ENCODE data around the gene RNF8.

RNF8 gene

DNA sequence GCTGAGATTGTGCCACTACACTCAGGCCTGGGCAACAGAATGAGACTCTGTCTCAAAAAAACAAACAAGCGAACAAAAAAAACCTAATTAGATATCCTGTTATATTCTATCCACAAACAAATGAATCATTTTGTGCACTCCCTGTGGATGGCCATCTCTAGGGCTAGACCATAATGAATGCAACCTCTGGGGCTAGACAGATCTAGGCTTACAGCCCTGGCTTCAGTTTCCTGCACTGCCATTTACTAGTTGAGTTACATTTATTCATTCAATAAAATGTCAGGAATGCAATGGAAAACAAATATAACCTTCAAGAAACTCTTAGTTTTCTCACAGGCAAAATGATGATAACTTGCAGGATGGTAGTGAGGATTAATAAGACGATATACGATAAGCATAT, 6.6 kb upstream of the RNF8 start:
- in situ Hi-C loops (cut with HindIII; ENCODE audit: low pct_ligation_motif_present, low sequenced_read_pairs): no loop called here
- Histone ChIP-seq H3K27ac (no peak overlapping the region), H3K4me3 (ENCODE audit: low read depth, low read length) (no peak overlapping the region), H3K27me3 (replicated peaks) (no peaks in the 10 kb centered on the region), H3K36me3 (replicated peaks) (no peaks in the 10 kb centered on the region)
- TF ChIP-seq, protein P1, sequence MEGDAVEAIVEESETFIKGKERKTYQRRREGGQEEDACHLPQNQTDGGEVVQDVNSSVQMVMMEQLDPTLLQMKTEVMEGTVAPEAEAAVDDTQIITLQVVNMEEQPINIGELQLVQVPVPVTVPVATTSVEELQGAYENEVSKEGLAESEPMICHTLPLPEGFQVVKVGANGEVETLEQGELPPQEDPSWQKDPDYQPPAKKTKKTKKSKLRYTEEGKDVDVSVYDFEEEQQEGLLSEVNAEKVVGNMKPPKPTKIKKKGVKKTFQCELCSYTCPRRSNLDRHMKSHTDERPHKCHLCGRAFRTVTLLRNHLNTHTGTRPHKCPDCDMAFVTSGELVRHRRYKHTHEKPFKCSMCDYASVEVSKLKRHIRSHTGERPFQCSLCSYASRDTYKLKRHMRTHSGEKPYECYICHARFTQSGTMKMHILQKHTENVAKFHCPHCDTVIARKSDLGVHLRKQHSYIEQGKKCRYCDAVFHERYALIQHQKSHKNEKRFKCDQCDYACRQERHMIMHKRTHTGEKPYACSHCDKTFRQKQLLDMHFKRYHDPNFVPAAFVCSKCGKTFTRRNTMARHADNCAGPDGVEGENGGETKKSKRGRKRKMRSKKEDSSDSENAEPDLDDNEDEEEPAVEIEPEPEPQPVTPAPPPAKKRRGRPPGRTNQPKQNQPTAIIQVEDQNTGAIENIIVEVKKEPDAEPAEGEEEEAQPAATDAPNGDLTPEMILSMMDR (IDR thresholded peaks at IDR 0.05; ENCODE audit: low read depth, low read length, missing control alignments): no peak
- DNase-seq: no peak

DNA sequence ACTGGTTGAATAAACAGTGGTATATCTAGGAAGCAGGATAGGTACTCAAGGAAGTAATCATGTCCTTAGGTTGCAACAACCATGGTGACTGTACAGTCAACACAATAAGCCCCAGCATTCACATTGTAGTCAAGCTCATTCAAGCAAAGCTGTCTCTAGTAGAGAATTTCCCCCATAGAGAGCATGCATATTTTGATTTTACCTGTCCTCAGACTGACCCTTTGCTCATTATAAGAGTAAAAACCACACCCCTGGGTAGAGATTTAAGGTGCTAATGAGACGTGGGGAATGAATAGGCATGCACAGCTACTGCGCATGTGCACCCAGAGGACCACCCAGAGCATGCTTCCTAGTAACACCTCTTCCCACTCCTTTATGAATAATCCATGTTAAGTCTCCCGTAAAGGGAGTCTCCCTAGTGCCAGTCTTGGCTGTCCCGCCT, 6.1 kb upstream of the RNF8 start:
- H3K27me3 ChIP-seq (replicated peaks): no peaks in the 10 kb centered on the region
- H3K4me3 ChIP-seq (ENCODE audit: low read depth, low read length): no peak overlapping the region
- no peaks in the 10 kb centered on the region for H3K36me3 ChIP-seq (replicated peaks)
- in situ Hi-C loops (cut with HindIII; ENCODE audit: low pct_ligation_motif_present, low sequenced_read_pairs): no loop called here
- no peak overlapping the region for H3K27ac ChIP-seq
- DNase-seq: no peak
- TF ChIP-seq, protein P1 (IDR thresholded peaks at IDR 0.05; ENCODE audit: low read depth, low read length, missing control alignments): no peak

DNA sequence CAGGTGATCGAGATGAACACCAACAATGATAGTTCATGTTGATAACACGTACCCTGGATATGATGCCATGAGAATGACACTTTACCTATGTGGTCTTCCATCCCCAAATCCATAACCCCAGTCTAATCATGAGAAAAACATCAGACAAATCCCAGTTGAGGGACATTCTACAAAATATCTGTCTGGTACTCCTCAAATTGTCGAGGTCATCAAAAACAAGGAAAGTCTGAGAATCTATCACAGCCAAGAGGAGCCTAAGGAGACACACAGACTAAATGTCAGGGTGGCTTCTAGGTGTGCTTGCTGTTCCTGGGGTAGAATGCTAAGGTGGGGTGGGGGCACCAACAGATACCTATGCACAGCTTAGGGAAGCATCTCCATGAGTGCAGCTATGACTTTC, 2.8 kb upstream of the RNF8 start:
- H3K36me3 ChIP-seq (replicated peaks): no peaks in the 10 kb centered on the region
- no peaks in the 10 kb centered on the region for H3K27me3 ChIP-seq (replicated peaks)
- H3K27ac ChIP-seq: no peak overlapping the region
- no peak overlapping the region for H3K4me3 ChIP-seq (ENCODE audit: low read depth, low read length)
- in situ Hi-C loops (cut with HindIII; ENCODE audit: low pct_ligation_motif_present, low sequenced_read_pairs): no loop called here
- TF ChIP-seq, protein P1 (IDR thresholded peaks at IDR 0.05; ENCODE audit: low read depth, low read length, missing control alignments): no peak
- DNase-seq: no peak

DNA sequence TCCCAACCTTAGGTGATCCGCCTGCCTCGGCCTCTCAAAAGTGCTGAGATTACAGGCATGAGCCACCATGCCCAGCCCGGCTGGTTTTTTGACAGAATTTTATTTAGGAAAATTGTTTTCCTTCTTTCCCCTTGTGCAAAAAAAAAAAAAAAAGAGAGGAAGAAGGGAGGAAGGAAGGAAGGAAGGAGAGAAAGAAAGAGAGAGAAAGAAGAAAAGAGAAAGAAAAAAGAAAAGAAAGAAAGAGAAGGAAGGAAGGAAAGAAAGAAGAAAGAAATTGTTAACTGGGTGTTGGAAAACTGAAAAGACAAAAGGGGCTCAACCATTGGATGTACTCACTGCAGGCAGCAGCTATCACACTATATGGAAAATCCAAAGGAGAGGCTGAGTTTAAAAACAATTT, 1.4 kb upstream of the RNF8 start:
- H3K36me3 ChIP-seq (replicated peaks): no peaks in the 10 kb centered on the region
- TF ChIP-seq, protein P1 (IDR thresholded peaks at IDR 0.05; ENCODE audit: low read depth, low read length, missing control alignments): no peak
- in situ Hi-C loops (cut with HindIII; ENCODE audit: low pct_ligation_motif_present, low sequenced_read_pairs): no loop called here
- DNase-seq: no peak
- no peak overlapping the region for H3K4me3 ChIP-seq (ENCODE audit: low read depth, low read length)
- no peaks in the 10 kb centered on the region for H3K27me3 ChIP-seq (replicated peaks)
- no peak overlapping the region for H3K27ac ChIP-seq

DNA sequence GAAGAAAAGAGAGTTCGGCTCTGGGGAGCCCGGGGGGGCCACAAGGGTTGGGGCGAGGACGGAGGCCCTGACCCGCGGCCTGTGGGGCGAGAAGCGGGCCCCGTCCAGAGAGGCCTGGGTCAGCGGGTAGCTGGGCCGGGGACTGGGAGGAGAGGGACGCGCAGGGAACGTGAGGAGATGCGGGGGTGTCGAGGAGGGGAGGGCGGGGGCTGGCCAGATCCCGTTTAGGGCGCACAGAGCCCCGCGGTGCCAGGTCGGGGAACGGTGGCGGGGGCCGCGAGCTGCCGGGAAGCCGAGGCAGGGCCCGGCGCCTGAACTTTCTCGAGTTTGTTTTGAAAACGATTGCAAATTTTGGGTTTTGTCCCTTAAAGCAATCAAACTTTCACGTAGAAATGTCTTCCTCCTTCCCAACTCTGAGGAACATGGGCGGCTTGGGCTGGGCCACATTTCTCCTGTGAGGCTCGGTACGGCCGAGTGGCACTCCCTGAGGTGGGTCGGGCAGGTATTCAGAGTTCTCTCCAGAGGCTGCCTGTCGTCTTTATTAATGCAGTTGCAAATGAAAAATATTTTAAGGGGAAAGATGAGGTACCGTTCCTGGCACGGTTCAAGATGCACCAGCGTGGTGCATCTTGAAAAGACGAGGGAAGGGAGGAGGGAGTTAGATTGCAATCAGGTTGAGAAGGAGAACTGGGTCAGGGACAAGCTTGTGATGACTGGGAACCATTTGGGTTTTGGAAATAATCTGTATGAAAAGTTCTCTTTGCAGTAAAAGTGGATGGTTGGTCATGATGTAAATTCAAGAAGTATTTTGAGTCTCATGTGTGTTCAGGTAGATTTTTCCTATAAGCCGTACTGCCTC, 972 bp downstream of the RNF8 start:
- in situ Hi-C loops (cut with HindIII; ENCODE audit: low pct_ligation_motif_present, low sequenced_read_pairs): no loop called here
- H3K27me3 ChIP-seq (replicated peaks): no peaks in the 10 kb centered on the region
- no peak for DNase-seq
- peak overlapping the region; percentile 96 for H3K4me3 ChIP-seq (ENCODE audit: low read depth, low read length)
- H3K27ac ChIP-seq: peak overlapping the region; percentile 35
- H3K36me3 ChIP-seq (replicated peaks): no peaks in the 10 kb centered on the region
- TF ChIP-seq, protein P1 (IDR thresholded peaks at IDR 0.05; ENCODE audit: low read depth, low read length, missing control alignments): no peak
